Chondrocyte (in vitro differentiated cells): ENCODE data around the gene C11orf42. TPM values are rescaled to one million over a fixed set of nuclear protein-coding genes. Genes with fewer than 3 reads are reported as not detected.

ENCODE experiments used
- DNase-seq: peaks from one replicate; pipeline ENCODE4 v3.0.0; 2021; ENCODE audit warnings: mixed read lengths, low spot score
- H3K27ac Mint-ChIP-seq: one replicate; pipeline ENCODE4 v1.8.0; 2021; ENCODE audit warnings: mild to moderate bottlenecking, moderate library complexity, mixed read lengths; ENCODE audit not compliant: unreplicated experiment
- H3K27me3 Mint-ChIP-seq: 2 replicates; pipeline ENCODE4 v1.8.0; 2021; ENCODE audit warnings: low read depth, mixed read lengths
- H3K36me3 Mint-ChIP-seq: 2 replicates; pipeline ENCODE4 v1.8.0; 2021; ENCODE audit warnings: low read depth, mixed read lengths
- H3K4me1 Mint-ChIP-seq: 2 replicates; pipeline ENCODE4 v1.8.0; 2021; ENCODE audit warnings: low read depth, mild to moderate bottlenecking, mixed read lengths
- H3K4me3 Mint-ChIP-seq: one replicate; pipeline ENCODE4 v1.8.0; 2021; ENCODE audit warnings: mild to moderate bottlenecking, moderate library complexity, mixed read lengths; ENCODE audit not compliant: unreplicated experiment
- H3K9me3 Mint-ChIP-seq: 2 replicates; pipeline ENCODE4 v1.8.0; 2021; ENCODE audit warnings: low read depth, mixed read lengths
- CTCF ChIP-seq: fragments of 200-600 bp; sonication (generic); IDR thresholded peaks from 2 replicates; pipeline ENCODE4 v1.5.0; 2021; ENCODE audit warnings: antibody characterized with exemption, mild to moderate bottlenecking, moderate library complexity
- total RNA-seq: library from RNA; stranded (reverse); gene quantifications from 3 replicates; pipeline ENCODE4 v1.2.1, GENCODE V29; 2021

The C11orf42 gene
- total RNA-seq, 1 donor from 2014 or later: not detected

- Mint-ChIP-seq H3K27me3 (peaks cover 4% of the 10 kb centered on the region), H3K9me3 (no peaks in the 10 kb centered on the region), H3K27ac (no peak overlapping the region), H3K4me1 (peaks cover 21% of the 10 kb centered on the region), H3K36me3 (no peaks in the 10 kb centered on the region), H3K4me3 (no peak overlapping the region)
- no peak for TF ChIP-seq CTCF
- DNase-seq: no peak
These were observed 31.9 kb downstream of the C11orf42 start for GRCh38 chr11:6237266-6237665.

- Mint-ChIP-seq H3K4me3 (no peak overlapping the region), H3K9me3 (no peaks in the 10 kb centered on the region), H3K27me3 (peaks cover 8% of the 10 kb centered on the region), H3K4me1 (peaks cover 20% of the 10 kb centered on the region), H3K27ac (no peak overlapping the region), H3K36me3 (no peaks in the 10 kb centered on the region)
- TF ChIP-seq CTCF: no peak
- DNase-seq: no peak
These were observed 32.5 kb downstream of the C11orf42 start for GRCh38 chr11:6237761-6238302.

GRCh38 chr11:6238902-6239301 lies 33.5 kb downstream of the C11orf42 start, which contains the start of gene CNGA4:
TSS of gene CNGA4 (plus strand) at chr11:6239089. CDS start at chr11:6239207, 118 bp downstream.
- Mint-ChIP-seq H3K4me1 (peaks cover 10% of the 10 kb centered on the region), H3K4me3 (no peak within 1 kb of the TSS)
- DNase-seq: no peak

GRCh38 chr11:6240139-6240538 lies 34.8 kb downstream of the C11orf42 start:
- TF ChIP-seq CTCF: no peak
- no peak for DNase-seq
- Mint-ChIP-seq H3K27ac (no peak overlapping the region), H3K27me3 (peaks cover 23% of the 10 kb centered on the region), H3K4me1 (peaks cover 3% of the 10 kb centered on the region), H3K9me3 (no peaks in the 10 kb centered on the region), H3K36me3 (no peaks in the 10 kb centered on the region), H3K4me3 (no peak overlapping the region)

More at GRCh38 chr11:6238902-6239301, 33.5 kb downstream of the C11orf42 start, which contains the start of gene CNGA4:
- H3K27me3 Mint-ChIP-seq: peaks cover 17% of the 10 kb centered on the region
- no peaks in the 10 kb centered on the region for H3K9me3 Mint-ChIP-seq
- no peaks in the 10 kb centered on the region for H3K36me3 Mint-ChIP-seq
- no peak within 1 kb of the TSS for H3K27ac Mint-ChIP-seq
- no peak for TF ChIP-seq CTCF

GRCh38 chr11:6240781-6241180 lies 35.4 kb downstream of the C11orf42 start:
- no peak overlapping the region for H3K4me3 Mint-ChIP-seq
- no peaks in the 10 kb centered on the region for H3K9me3 Mint-ChIP-seq
- H3K27ac Mint-ChIP-seq: no peak overlapping the region
- H3K27me3 Mint-ChIP-seq: peaks cover 28% of the 10 kb centered on the region
- TF ChIP-seq CTCF: no peak
- no peaks in the 10 kb centered on the region for H3K36me3 Mint-ChIP-seq
- no peaks in the 10 kb centered on the region for H3K4me1 Mint-ChIP-seq
- DNase-seq: no peak
